Stimulated activated naive CD8-positive, alpha-beta T cell treated with anti-CD3 and anti-CD28 coated beads, Interleukin-15, Interleukin-2, amounts not matched to agents 100 U/mL and 50 U/mL, for 24 hours (primary cell): ENCODE results near the gene GUK1.
"Not testable (repeated sequence)": the region's sequence is repeated elsewhere in the genome, so short reads cannot be mapped to it uniquely, and the experiment has no call there.

Experiments used
- ATAC-seq: fragments of 150-1000 bp; cut with Tn5 transposase; one replicate; pipeline ENCODE4 v1.10.0; 2021
- DNase-seq: peaks from one replicate; pipeline ENCODE4 v3.0.0; 2021

GUK1 gene

GRCh38 chr1:228177721-228178710 lies 37.9 kb downstream of the GUK1 start:
- ATAC-seq, result no peak

DNA sequence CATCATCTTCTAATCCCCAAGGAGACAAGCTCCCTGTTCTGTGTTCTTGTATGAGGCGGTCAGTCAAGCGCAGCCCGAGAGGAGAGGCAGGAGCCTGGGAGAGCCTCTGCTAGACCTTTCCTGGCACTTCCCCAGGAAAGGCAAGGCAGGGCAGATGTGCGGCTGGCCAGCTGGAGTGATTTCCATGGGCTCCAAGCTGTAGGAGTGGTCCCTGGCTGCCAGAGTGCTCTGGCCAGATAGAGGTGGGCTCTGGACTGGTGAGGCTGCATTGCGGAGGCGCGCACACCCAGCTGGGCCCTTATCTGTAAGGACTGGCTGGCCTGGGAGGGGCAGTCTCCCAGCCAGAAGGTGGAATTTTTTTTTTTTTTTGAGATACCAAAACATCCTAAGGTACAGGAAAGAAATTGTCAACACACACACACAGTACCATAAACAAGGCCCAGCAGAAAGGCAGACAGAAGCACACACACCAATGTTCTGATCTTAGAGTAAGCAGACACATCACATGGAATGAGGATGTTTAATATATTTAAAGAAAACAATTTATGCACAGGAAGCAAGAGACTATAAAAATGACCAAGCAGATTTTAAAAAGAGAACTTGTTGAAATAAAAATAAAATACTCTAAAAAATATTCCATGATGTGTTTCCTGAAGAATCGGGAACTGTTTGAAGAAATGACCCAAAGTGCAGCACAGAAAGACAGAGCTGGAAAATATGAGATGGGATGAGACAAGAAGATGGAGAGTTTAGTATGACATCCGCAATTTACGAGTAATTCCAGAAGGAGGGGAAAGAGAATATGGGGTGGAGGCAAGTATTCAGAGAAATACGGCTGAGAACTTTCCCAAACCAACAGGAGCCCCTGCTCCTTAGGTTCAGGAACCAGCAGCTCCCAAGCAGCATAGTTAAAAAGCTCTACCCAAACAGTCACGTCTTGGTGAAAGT lies 38.9 kb downstream of the GUK1 start:
- no peak for ATAC-seq

More at GRCh38 chr1:228177721-228178710, 37.9 kb downstream of the GUK1 start:
- no peak for DNase-seq

GRCh38 chr1:228180271-228180958 lies 40.3 kb downstream of the GUK1 start:
- ATAC-seq (no peak), DNase-seq (no peak)

More for the DNA sequence above, 38.9 kb downstream of the GUK1 start:
- DNase-seq, result no peak

- ATAC-seq, result no peak
- no peak for DNase-seq
Observed at GRCh38 chr1:228180959-228181644, 41.0 kb downstream of the GUK1 start.

DNA sequence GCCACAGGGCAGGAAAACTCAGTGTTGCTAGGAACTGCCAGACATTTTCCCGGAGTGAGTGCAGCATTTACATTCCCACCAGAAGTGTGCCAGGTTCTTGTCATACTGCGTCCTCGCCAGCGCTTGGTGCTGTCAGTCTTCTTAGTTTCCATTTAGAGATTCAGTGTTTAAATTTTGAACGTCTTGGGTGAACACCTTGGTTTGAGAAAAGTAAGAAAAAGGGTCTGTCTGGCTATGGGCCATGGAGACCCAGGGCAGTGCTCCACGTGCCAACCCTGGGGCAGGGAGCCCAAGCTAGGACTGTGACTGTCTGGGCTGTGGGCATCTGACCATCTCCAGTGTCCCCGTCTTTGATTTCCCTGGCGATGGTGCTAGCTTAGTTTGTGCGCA lies 41.6 kb downstream of the GUK1 start:
- DNase-seq, result no peak
- ATAC-seq, result no peak

DNA sequence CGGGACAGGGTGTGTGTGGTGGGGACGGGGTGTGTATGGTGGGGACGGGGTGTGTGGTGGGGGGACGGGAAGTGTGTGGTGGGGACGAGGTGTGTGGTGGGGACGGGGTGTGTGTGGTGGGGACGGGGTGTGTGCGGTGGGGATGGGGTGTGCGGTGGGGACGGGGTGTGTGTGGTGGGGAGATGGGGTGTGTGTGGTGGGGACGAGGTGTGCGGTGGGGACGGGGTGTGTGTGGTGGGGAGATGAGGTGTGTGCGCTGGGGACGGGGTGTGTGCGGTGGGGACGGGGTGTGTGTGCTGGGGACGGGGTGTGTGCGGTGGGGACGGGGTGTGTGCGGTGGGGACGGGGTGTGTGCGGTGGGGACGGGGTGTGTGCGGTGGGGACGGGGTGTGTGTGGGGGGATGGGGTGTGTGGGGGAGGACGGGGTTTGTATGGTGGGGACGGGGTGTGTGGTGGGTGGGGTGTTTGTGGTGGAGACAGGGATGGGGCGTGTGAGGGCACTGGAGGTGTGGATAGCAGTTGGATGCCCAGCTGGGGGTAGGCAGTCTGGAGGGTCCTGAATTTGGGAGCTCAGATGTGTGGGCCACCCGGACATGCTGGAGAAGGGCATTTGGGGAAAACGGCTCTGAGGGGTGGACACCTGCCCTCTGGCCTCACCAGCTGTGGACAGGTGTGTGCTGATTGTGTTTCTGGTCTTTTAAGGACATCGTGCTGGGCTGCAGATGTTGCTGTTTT lies 42.4 kb downstream of the GUK1 start:
- ATAC-seq (no peak), DNase-seq (no peak)

- no peak for ATAC-seq
- DNase-seq, result no peak
Observed at GRCh38 chr1:228184152-228184551, 44.1 kb downstream of the GUK1 start.

GRCh38 chr1:228185641-228185965 lies 45.5 kb downstream of the GUK1 start:
- peak; percentile 68 for ATAC-seq
- no peak for DNase-seq

GRCh38 chr1:228188249-228188648 lies 48.2 kb downstream of the GUK1 start:
- DNase-seq, result not testable (repeated sequence)

DNA sequence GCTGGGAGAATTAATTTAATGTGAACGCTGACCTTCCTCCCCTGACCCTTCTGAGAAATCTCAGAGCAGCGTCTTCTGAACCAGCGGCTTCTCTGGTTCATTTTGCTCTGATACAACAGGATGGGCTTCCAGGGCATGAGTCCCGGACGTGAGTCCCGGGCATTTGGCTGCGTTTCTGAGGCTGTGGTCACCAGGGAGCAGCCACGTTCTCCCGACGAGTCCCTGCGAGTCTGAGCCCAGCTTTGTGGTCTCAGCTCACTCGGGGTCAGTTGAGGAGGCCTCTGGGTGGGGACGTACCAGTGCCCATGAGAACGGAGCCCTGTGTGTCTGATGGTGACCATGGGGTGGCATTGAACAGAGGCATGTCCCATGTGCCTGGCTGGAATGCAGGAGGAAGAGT lies 50.1 kb downstream of the GUK1 start:
- DNase-seq (no peak), ATAC-seq (no peak)

More at GRCh38 chr1:228188249-228188648, 48.2 kb downstream of the GUK1 start:
- ATAC-seq, result not testable (repeated sequence)

DNA sequence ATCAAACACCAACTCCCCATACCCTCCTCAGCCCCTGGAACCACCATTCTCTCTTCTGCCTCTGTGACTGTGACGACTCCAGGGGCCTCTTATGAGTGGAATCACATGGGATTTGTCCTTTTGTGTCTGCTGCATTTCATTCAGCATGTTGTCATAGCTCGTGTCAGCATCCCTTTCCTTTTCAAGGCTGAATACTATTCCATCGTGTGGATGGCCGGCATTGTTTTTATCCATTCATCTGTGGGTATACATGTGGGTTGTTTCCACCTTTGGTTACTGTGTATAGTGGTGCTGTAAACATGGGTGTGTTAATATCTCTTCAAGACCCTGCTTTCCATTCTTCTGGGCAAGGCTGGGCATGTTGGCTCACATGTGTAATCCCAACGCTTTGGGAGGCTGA lies 50.7 kb downstream of the GUK1 start:
- ATAC-seq, result no peak

DNA sequence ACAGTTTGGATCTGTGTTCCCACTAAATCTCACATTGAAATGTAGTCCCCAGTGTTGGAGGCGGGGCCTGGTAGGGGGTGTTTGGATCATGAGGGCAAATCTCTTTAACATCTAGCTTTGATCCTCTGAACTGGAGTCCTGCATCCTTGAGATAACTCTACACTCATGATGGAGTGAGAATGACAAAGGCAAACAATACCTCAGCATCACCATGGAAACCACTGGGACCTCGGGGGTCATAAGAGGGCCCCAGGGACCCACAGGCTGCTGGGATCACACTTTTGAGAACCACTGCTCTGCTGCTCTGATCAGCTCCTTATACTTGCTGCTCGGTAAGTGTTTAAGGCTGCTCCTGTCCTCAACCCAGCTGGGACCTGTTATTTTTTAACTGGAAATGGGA lies 54.4 kb downstream of the GUK1 start:
- no peak for ATAC-seq

More for the DNA sequence above, 50.7 kb downstream of the GUK1 start:
- no peak for DNase-seq

DNA sequence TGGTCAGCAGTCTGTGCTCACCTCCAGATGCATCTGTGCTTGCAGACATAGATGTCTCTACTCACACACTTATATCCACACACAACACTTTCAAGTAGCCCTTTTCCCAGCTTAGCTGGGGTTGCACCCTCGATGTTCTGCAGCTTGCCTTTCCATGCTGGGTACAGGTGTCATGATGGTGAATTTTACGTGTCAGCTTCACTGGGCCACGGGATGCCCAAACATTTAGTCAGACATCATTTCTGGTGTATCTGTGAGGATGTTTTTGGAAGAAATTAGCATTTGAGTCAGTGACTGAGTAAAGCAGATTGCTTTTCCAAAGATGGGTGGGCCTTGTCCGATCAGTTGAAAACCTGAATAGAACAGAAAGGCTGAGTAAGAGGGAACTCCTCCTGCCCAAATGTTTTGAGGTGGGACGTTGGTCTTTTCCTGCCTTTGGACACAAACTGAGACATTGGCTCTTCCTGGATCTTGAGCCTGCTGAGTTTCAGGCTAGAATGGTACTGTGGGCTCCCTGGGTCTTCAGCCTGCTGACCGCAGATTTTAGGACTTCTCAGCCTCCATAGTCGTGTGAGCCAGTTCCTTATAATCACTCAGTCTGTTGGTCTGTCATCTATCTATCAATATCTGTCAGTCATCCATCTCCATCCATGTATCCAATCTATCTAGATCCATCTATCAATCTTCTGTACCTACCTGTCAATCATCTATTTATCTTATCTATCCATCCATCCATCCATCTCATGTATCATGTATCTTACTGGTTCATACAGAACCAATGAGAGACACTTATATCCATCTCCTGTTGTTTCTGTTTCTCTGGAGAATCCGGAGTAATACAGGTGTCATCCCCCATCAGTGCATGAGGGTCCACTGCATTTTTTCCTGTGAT lies 55.1 kb downstream of the GUK1 start:
- no peak for DNase-seq
- no peak for ATAC-seq

More for the DNA sequence above, 54.4 kb downstream of the GUK1 start:
- DNase-seq, result no peak

GRCh38 chr1:228197555-228198147 lies 57.6 kb downstream of the GUK1 start:
- DNase-seq (no peak), ATAC-seq (no peak)
